NT2/D1 (cell line): ENCODE results near the gene TPBGL.

ENCODE experiments used
- DNase-seq: peaks from one replicate; pipeline ENCODE4 v3.0.0-alpha.2; 2011; ENCODE audit warnings: low read depth, low spot score
- H3K27me3 ChIP-seq: 2 replicates; pipeline ENCODE4 v1.6.0; 2011; ENCODE audit warnings: mild to moderate bottlenecking; ENCODE audit not compliant: insufficient read length, insufficient read depth
- H3K36me3 ChIP-seq: 2 replicates; pipeline ENCODE4 v1.6.1; 2011; ENCODE audit warnings: mild to moderate bottlenecking, low read length, mixed read lengths; ENCODE audit not compliant: insufficient read depth, insufficient read length
- H3K4me1 ChIP-seq: 2 replicates; pipeline ENCODE4 v1.5.1; 2011; ENCODE audit not compliant: insufficient read depth, insufficient read length
- H3K4me3 ChIP-seq: 2 replicates; pipeline ENCODE4 v1.5.1; 2011; ENCODE audit warnings: low read depth; ENCODE audit not compliant: insufficient read length
- H3K9ac ChIP-seq: 2 replicates; pipeline ENCODE4 v1.6.0; 2011; ENCODE audit warnings: low read depth; ENCODE audit not compliant: insufficient read length
- H3K9me3 ChIP-seq: 2 replicates; pipeline ENCODE4 v1.5.1; 2011; ENCODE audit warnings: mild to moderate bottlenecking, low read length; ENCODE audit not compliant: insufficient read depth
- SUZ12 ChIP-seq: IDR thresholded peaks from 2 replicates; pipeline ENCODE4 v1.6.1; 2011; ENCODE audit not compliant: insufficient read length, insufficient read depth; ENCODE audit errors: extremely low read depth
- YY1 ChIP-seq: IDR thresholded peaks from 2 replicates; pipeline ENCODE4 v1.6.1; 2011; ENCODE audit not compliant: insufficient read length, insufficient read depth
- ZNF274 ChIP-seq: IDR thresholded peaks from 2 replicates; pipeline ENCODE4 v1.6.1; 2011; ENCODE audit warnings: mild to moderate bottlenecking, low read depth, low read length

The TPBGL gene

GRCh38 chr11:75242722-75243600, 2.4 kb downstream of the TPBGL start:
- no peak for DNase-seq
- TF ChIP-seq YY1 (no peak), ZNF274 (no peak), SUZ12 (no peak)
- H3K4me3 ChIP-seq, result no peak overlapping the region

GRCh38 chr11:75244052-75244814, 3.7 kb downstream of the TPBGL start:
- Histone ChIP-seq H3K4me3 (no peak overlapping the region), H3K9me3 (peaks cover 14% of the 10 kb centered on the region; the same call in 1 of the 2 replicates), H3K27me3 (peaks cover 34% of the 10 kb centered on the region), H3K4me1 (no peaks in the 10 kb centered on the region), H3K9ac (no peak overlapping the region), H3K36me3 (no peaks in the 10 kb centered on the region)
- DNase-seq, result no peak
- no peak for TF ChIP-seq SUZ12
- no peak for TF ChIP-seq YY1
- no peak for TF ChIP-seq ZNF274

More at GRCh38 chr11:75242722-75243600, 2.4 kb downstream of the TPBGL start:
- peaks cover 34% of the 10 kb centered on the region for H3K27me3 ChIP-seq
- peaks cover 14% of the 10 kb centered on the region; the same call in 1 of the 2 replicates for H3K9me3 ChIP-seq
- no peaks in the 10 kb centered on the region for H3K4me1 ChIP-seq
- no peaks in the 10 kb centered on the region for H3K36me3 ChIP-seq
- no peak overlapping the region for H3K9ac ChIP-seq

DNA sequence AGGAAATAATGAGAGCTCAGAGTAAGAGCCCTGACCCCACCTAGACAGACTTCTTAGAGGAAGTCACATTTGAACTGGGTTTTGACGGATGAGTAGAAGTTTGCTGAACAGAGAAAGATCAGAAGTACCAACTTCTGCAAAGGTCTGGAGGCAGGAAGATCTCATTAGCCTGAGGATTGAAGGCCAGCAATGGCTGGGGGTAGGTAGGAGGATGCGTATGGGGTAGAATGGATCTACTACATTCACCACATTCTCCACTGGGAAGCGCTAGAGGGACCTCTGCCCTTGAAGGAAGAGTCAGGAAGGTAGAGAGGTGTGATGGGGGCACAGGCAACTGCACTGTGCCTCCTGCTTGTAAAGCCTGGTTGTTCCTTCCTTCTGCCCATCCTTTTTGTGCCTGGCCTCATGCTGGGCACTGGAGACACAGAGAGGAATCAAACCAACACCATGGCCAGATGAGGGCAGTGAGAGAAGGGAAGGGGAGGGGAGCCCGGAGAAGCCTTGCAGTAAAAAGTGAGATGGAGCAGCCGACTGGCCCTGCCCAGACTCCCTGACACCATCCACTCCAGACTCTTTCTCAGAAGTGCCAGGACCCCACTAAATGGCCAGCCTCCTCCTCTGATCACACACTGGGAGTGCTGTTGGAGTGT, 4.9 kb downstream of the TPBGL start:
- Histone ChIP-seq H3K4me1 (no peaks in the 10 kb centered on the region), H3K36me3 (no peaks in the 10 kb centered on the region), H3K4me3 (no peak overlapping the region), H3K9ac (no peak overlapping the region), H3K27me3 (peaks cover 34% of the 10 kb centered on the region), H3K9me3 (peaks cover 14% of the 10 kb centered on the region; the same call in 1 of the 2 replicates)
- TF ChIP-seq YY1 (no peak), ZNF274 (no peak), SUZ12 (no peak)
- DNase-seq, result no peak

DNA sequence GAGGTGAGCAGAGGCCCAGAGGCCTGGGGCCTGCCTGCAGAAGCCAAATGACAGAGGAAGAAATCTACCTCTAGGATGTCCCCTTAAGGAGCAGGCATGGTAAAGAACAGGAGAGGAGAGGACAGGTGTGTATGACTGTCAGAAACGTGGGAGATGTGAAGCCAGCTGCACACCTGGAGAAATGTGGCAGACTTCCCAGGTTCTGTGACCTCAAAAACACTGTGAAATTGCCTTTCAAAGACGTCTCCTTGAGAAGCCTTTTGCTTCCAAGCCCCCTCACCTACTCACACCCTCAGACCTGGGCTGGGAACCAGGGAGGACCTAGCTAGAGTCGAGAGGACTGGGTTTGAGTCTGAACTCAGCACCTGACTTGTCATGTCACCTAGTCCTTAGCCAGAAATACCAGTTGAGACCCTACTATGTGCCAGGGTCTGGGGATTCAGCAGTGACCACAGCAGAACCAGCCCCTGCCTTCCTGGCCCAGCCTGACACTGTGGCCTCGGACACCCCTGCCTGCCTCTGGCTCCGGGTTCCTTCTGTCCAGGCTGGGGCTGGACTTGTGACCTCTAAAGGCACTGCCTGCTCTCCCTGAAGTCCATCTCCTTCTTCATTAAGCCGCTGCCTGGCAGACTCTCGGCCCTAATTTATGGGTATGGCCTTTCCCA, 5.6 kb downstream of the TPBGL start:
- no peak overlapping the region for H3K9ac ChIP-seq
- H3K36me3 ChIP-seq, result no peaks in the 10 kb centered on the region
- no peak for DNase-seq
- H3K4me3 ChIP-seq, result no peak overlapping the region
- peaks cover 14% of the 10 kb centered on the region; the same call in 1 of the 2 replicates for H3K9me3 ChIP-seq
- H3K4me1 ChIP-seq, result no peaks in the 10 kb centered on the region
- peaks cover 34% of the 10 kb centered on the region for H3K27me3 ChIP-seq
- TF ChIP-seq YY1 (no peak), ZNF274 (no peak), SUZ12 (no peak)

GRCh38 chr11:75246671-75247350, 6.2 kb downstream of the TPBGL start:
- no peak for TF ChIP-seq SUZ12

DNA sequence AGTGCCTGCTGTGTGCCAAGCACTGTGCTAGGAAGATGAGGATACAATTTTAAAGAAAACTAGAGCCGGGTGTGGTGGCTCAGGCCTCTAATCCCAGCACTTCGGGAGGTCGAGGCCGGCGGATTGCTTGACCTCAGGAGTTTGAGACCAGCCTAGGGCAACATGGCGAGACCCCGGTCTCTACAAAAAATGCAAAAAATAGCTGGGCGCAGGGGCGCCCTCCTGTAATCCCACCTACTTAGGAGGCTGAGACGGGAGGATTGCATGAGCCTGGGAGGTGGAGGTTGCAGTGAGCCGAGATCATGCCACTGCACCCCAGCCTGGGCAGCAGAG, 8.3 kb downstream of the TPBGL start:
- Histone ChIP-seq H3K27me3 (peaks cover 13% of the 10 kb centered on the region), H3K4me3 (no peak overlapping the region), H3K4me1 (no peaks in the 10 kb centered on the region), H3K9me3 (peaks cover 11% of the 10 kb centered on the region; the same call in 1 of the 2 replicates), H3K9ac (no peak overlapping the region), H3K36me3 (no peaks in the 10 kb centered on the region)
- TF ChIP-seq SUZ12 (no peak), YY1 (no peak), ZNF274 (no peak)
- no peak for DNase-seq

More at GRCh38 chr11:75246671-75247350, 6.2 kb downstream of the TPBGL start:
- H3K9ac ChIP-seq, result no peak overlapping the region
- no peak overlapping the region for H3K4me3 ChIP-seq
- no peaks in the 10 kb centered on the region for H3K36me3 ChIP-seq
- no peak for DNase-seq
- peaks cover 14% of the 10 kb centered on the region; the same call in 1 of the 2 replicates for H3K9me3 ChIP-seq
- H3K4me1 ChIP-seq, result no peaks in the 10 kb centered on the region
- H3K27me3 ChIP-seq, result peaks cover 34% of the 10 kb centered on the region

DNA sequence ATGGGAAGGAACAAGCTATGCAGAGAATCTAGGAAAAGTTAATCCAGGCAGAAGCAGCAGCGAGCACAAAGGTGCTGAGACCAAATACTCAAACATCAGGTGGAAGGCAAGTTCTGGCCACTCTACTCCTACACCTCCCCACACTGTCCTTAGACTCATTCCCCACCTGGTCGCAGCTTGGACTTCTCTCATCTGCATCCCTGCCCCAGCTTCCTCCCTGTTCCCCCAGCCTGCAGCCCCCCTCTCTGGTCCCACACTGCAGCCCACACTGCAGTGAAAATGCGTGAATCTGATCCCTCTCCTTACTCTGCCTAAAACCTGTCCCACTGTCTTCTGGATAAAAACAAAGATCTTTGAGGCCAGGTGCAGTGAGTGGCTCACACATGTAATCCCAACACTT, 9.1 kb downstream of the TPBGL start:
- Histone ChIP-seq H3K27me3 (peaks cover 6% of the 10 kb centered on the region), H3K36me3 (no peaks in the 10 kb centered on the region), H3K9ac (no peak overlapping the region), H3K4me3 (no peak overlapping the region), H3K4me1 (no peaks in the 10 kb centered on the region), H3K9me3 (peaks cover 11% of the 10 kb centered on the region; the same call in 1 of the 2 replicates)
- no peak for DNase-seq
- no peak for TF ChIP-seq YY1
- no peak for TF ChIP-seq ZNF274
- TF ChIP-seq SUZ12, result no peak
